Tibial nerve (tissue), 4 donors: ENCODE results near the gene CACHD1.

Source experiments
- CTCF ChIP-seq, 5 experiments: fragments of 200-600 bp in 3 of 5; fragments of 450-650 bp in 2 of 5; sonication (generic) in 3 of 5; IDR thresholded peaks; one replicate each; pipeline ENCODE4 v1.5.1; 2016 to 2019; ENCODE audit warnings: antibody characterized with exemption in 5 of 5, mild to moderate bottlenecking in 3 of 5, moderate library complexity in 2 of 5
- EP300 ChIP-seq, 2 donors: sonication (generic); formaldehyde crosslinking; IDR thresholded peaks; one replicate each; pipeline ENCODE4 v1.6.1; 2017; ENCODE audit warnings: antibody characterized with exemption in 2 of 2, mild to moderate bottlenecking in 1 of 2

- TF ChIP-seq CTCF (IDR thresholded peaks at IDR 0.05) = no peak
- no peak for TF ChIP-seq EP300 (IDR thresholded peaks at IDR 0.05)
Observed at GRCh38 chr1:64546013-64546412, 76.1 kb downstream of the CACHD1 start.
